ENCODE results near the gene SH2D4B.

DNA sequence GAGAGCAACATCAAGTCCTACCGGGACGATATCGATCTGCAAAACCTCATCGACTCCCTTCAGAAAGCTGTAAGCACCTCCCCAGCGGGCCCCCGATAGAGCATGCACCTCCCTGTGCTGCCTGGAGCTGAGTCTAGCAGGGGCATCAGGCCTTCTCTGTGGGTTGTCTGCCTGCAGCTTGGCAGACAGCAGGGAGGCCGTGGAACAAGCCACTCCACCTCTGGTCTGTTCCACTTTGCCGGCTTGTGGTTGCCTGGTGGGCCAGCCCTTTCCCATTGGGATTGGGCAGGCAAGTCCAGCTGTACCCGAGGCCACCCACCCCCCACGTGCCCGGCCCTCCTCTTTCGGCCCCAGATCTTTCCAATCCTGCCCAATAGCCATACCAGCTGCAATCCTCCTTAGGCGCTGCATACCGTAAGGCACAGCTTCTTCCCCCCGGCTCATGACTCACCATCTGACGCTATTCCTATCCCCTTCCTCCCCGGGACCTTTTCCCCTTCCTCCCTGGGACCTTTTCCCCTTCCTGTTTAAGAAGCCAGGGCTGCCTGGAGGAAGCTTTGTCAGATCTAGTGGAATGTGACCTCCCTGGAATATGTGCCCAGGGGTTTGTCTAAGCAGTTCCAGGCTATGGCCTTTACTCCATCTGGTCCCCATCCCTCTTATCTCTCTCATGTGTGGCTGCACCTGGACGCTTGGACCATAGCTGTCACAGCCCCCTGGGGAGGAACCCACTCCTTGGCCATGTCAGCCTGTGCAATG is 28.1 kb upstream of the SH2D4B start:
- TF ChIP-seq, protein P1, sequence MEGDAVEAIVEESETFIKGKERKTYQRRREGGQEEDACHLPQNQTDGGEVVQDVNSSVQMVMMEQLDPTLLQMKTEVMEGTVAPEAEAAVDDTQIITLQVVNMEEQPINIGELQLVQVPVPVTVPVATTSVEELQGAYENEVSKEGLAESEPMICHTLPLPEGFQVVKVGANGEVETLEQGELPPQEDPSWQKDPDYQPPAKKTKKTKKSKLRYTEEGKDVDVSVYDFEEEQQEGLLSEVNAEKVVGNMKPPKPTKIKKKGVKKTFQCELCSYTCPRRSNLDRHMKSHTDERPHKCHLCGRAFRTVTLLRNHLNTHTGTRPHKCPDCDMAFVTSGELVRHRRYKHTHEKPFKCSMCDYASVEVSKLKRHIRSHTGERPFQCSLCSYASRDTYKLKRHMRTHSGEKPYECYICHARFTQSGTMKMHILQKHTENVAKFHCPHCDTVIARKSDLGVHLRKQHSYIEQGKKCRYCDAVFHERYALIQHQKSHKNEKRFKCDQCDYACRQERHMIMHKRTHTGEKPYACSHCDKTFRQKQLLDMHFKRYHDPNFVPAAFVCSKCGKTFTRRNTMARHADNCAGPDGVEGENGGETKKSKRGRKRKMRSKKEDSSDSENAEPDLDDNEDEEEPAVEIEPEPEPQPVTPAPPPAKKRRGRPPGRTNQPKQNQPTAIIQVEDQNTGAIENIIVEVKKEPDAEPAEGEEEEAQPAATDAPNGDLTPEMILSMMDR (IDR thresholded peaks at IDR 0.05), result no peak
- no peak for TF ChIP-seq POLR2AphosphoS5 (IDR thresholded peaks at IDR 0.05)
